Measurements from ENCODE around the gene VWF. TPM values are rescaled to one million over a fixed set of nuclear protein-coding genes. Genes with fewer than 3 reads are reported as not detected.

The VWF gene
- polyA plus RNA-seq, 1 donor (not counting 4 experiments of a cell fraction or from before 2014, with no cell fraction given), result 0.01 TPM

- TF ChIP-seq CTCF (optimal IDR thresholded peaks at IDR 0.05 in 1 of 3, IDR thresholded peaks at IDR 0.05 in 1 of 3, conservative IDR thresholded peaks at IDR 0.05 in 1 of 3; ENCODE audit: extremely low read depth in 1 of 3, insufficient read depth in 2 of 3, low read length in 3 of 3) (no peak), EZH2 (IDR thresholded peaks at IDR 0.05; ENCODE audit: low read length) (no peak)
- H3K79me2 ChIP-seq (ENCODE audit: control insufficient read depth, insufficient read depth, low read length), result no peaks in the 10 kb centered on the region
- no peak overlapping the region for H3K9ac ChIP-seq (ENCODE audit: control insufficient read depth, extremely low read depth, insufficient read depth, low read length)
- FAIRE-seq (no peak), DNase-seq (ENCODE audit: low read depth, low spot score) (no peak)
- H3K4me1 ChIP-seq (ENCODE audit: control insufficient read depth, extremely low read depth, insufficient read depth, low read length), result no peaks in the 10 kb centered on the region
- no peaks in the 10 kb centered on the region for H3K9me1 ChIP-seq (ENCODE audit: control insufficient read depth, extremely low read depth, insufficient read depth, low read length)
- no peak overlapping the region for H3K4me3 ChIP-seq (ENCODE audit: control insufficient read depth in 2 of 3, extremely low read depth in 1 of 3, insufficient read depth in 2 of 3, low read depth in 1 of 3, low read length in 3 of 3)
- no peak overlapping the region for H3K4me2 ChIP-seq (ENCODE audit: control insufficient read depth, extremely low read depth, insufficient read depth, low read depth, low read length)
- H2AFZ ChIP-seq (ENCODE audit: control insufficient read depth, low read length), result no peak overlapping the region
- H4K20me1 ChIP-seq (ENCODE audit: control insufficient read depth, extremely low read depth, insufficient read depth, low read length), result no peaks in the 10 kb centered on the region
- H3K9me3 ChIP-seq (ENCODE audit: control insufficient read depth, low read depth, low read length), result no peaks in the 10 kb centered on the region
- H3K27me3 ChIP-seq (ENCODE audit: control insufficient read depth, extremely low read depth, insufficient read depth, low read length), result peaks cover 4% of the 10 kb centered on the region
- H3K27ac ChIP-seq (ENCODE audit: control insufficient read depth, insufficient read depth, low read length), result no peak overlapping the region
- no peaks in the 10 kb centered on the region for H3K36me3 ChIP-seq (ENCODE audit: control insufficient read depth in 2 of 2, extremely low read depth in 1 of 2, insufficient read depth in 2 of 2, low read length in 2 of 2)
- dilution Hi-C loops (cut with MboI; ENCODE audit: extremely low pct_ligation_motif_present, low sequenced_read_pairs), result no loop called here
These were observed 53.8 kb downstream of the VWF start for GRCh38 chr12:6070472-6071257.

GRCh38 chr12:6069437-6070093, 54.9 kb downstream of the VWF start:
- Histone ChIP-seq H3K9me1 (ENCODE audit: control insufficient read depth, extremely low read depth, insufficient read depth, low read length) (no peaks in the 10 kb centered on the region), H2AFZ (ENCODE audit: control insufficient read depth, low read length) (no peak overlapping the region), H3K79me2 (ENCODE audit: control insufficient read depth, insufficient read depth, low read length) (no peaks in the 10 kb centered on the region), H3K9ac (ENCODE audit: control insufficient read depth, extremely low read depth, insufficient read depth, low read length) (no peak overlapping the region), H3K4me2 (ENCODE audit: control insufficient read depth, extremely low read depth, insufficient read depth, low read depth, low read length) (no peak overlapping the region), H3K36me3 (ENCODE audit: control insufficient read depth in 2 of 2, extremely low read depth in 1 of 2, insufficient read depth in 2 of 2, low read length in 2 of 2) (no peaks in the 10 kb centered on the region), H3K9me3 (ENCODE audit: control insufficient read depth, low read depth, low read length) (no peaks in the 10 kb centered on the region), H4K20me1 (ENCODE audit: control insufficient read depth, extremely low read depth, insufficient read depth, low read length) (no peaks in the 10 kb centered on the region), H3K27me3 (ENCODE audit: control insufficient read depth, extremely low read depth, insufficient read depth, low read length) (peaks cover 4% of the 10 kb centered on the region), H3K27ac (ENCODE audit: control insufficient read depth, insufficient read depth, low read length) (no peak overlapping the region), H3K4me1 (ENCODE audit: control insufficient read depth, extremely low read depth, insufficient read depth, low read length) (peaks cover 4% of the 10 kb centered on the region), H3K4me3 (ENCODE audit: control insufficient read depth in 2 of 3, extremely low read depth in 1 of 3, insufficient read depth in 2 of 3, low read depth in 1 of 3, low read length in 3 of 3) (no peak overlapping the region)
- DNase-seq (ENCODE audit: low read depth, low spot score) (no peak), FAIRE-seq (no peak)
- TF ChIP-seq CTCF (optimal IDR thresholded peaks at IDR 0.05 in 1 of 3, IDR thresholded peaks at IDR 0.05 in 1 of 3, conservative IDR thresholded peaks at IDR 0.05 in 1 of 3; ENCODE audit: extremely low read depth in 1 of 3, insufficient read depth in 2 of 3, low read length in 3 of 3) (no peak), EZH2 (IDR thresholded peaks at IDR 0.05; ENCODE audit: low read length) (no peak)
- dilution Hi-C loops (cut with MboI; ENCODE audit: extremely low pct_ligation_motif_present, low sequenced_read_pairs), result no loop called here
